ENCODE data around the gene ZBTB46. TPM values are rescaled to one million over a fixed set of nuclear protein-coding genes. Genes with fewer than 3 reads are reported as not detected.

ZBTB46 gene
- total RNA-seq, 3 donors from 2014 or later: 8.2 to 18.7 (median 10.7) TPM

DNA sequence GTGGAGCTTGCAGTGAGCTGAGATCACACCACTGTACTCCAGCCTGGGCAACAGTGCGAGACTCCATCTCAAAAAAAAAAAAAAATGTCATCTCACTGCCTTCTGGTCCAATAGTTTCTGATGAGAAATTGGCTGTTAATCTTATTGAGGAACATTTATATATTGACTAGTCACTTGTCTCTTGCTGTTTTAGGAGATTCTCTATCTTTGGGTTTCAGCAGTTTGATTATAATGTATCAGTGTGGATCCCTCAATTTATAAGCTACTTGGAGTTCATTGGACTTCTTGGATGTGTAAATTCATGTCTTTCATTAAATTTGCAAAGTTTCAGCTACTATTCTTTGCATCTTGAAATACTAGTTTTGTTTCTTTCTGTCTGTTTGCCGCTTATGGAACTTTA lies 112.1 kb downstream of the ZBTB46 start:
- Histone ChIP-seq H3K27ac (no peak overlapping the region), H3K36me3 (no peaks in the 10 kb centered on the region), H3K4me1 (no peaks in the 10 kb centered on the region), H3K9me3 (peaks cover 16 to 23% of the 10 kb centered on the region in 2 donors), H3K27me3 (no peaks in the 10 kb centered on the region), H3K4me3 (no peak overlapping the region)
- no peak for DNase-seq (ENCODE audit: low spot score in 2 of 2)
- TF ChIP-seq POLR2AphosphoS5 (IDR thresholded peaks at IDR 0.05): no peak
- TF ChIP-seq POLR2A (IDR thresholded peaks at IDR 0.05): no peak
- TF ChIP-seq, protein P1, sequence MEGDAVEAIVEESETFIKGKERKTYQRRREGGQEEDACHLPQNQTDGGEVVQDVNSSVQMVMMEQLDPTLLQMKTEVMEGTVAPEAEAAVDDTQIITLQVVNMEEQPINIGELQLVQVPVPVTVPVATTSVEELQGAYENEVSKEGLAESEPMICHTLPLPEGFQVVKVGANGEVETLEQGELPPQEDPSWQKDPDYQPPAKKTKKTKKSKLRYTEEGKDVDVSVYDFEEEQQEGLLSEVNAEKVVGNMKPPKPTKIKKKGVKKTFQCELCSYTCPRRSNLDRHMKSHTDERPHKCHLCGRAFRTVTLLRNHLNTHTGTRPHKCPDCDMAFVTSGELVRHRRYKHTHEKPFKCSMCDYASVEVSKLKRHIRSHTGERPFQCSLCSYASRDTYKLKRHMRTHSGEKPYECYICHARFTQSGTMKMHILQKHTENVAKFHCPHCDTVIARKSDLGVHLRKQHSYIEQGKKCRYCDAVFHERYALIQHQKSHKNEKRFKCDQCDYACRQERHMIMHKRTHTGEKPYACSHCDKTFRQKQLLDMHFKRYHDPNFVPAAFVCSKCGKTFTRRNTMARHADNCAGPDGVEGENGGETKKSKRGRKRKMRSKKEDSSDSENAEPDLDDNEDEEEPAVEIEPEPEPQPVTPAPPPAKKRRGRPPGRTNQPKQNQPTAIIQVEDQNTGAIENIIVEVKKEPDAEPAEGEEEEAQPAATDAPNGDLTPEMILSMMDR (IDR thresholded peaks at IDR 0.05): no peak
- intact Hi-C loops (cut with DNase I; ENCODE audit: low total_unique reads): no loop called here

DNA sequence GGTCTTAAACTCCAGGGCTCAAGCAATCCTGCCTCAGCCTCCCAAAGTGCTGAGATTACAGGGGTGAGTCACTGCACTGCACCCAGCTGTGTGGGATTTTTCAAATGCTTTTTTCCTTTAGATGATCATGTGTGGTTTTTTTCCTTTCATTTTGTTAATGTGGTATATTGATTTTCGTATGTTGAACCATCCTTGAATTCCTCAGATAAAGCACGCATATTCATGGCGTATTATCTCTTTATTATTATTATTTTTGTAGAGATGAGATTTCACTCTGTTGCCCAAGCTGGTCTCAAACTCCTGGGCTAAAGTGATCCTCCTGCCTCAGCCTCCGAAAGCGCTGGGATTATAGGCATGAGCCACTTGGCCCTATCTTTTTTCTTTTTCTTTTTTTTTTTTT lies 116.2 kb downstream of the ZBTB46 start:
- H3K27ac ChIP-seq: no peak overlapping the region
- DNase-seq (ENCODE audit: low spot score in 2 of 2): no peak
- H3K36me3 ChIP-seq: no peaks in the 10 kb centered on the region
- no peaks in the 10 kb centered on the region for H3K4me1 ChIP-seq
- TF ChIP-seq POLR2AphosphoS5 (IDR thresholded peaks at IDR 0.05): no peak
- TF ChIP-seq, protein P1 (IDR thresholded peaks at IDR 0.05): no peak
- no peak for TF ChIP-seq POLR2A (IDR thresholded peaks at IDR 0.05)
- H3K9me3 ChIP-seq: peaks cover 16 to 25% of the 10 kb centered on the region in 2 donors
- no peaks in the 10 kb centered on the region for H3K27me3 ChIP-seq
- H3K4me3 ChIP-seq: no peak overlapping the region
- intact Hi-C loops (cut with DNase I; ENCODE audit: low total_unique reads): no loop called here

DNA sequence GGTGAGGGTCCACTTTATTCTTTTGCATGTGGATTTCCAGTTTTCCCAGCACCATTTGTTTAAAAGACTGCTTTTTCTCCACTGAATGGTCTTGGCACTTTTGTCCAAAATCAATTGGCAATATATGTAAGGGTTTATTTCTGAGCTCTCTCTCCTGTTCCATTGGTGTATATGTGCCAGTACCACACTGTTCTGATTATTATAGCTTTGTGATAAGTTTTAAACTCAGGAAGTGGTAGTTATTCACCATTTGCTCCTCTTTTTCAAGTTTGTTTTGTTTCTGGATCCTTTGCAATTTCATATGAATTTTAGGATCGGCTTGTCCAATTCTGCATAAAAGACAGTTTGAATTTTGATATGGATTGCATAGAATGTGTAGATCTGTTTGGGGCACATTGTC lies 118.9 kb downstream of the ZBTB46 start:
- TF ChIP-seq, protein P1 (IDR thresholded peaks at IDR 0.05): no peak
- TF ChIP-seq POLR2AphosphoS5 (IDR thresholded peaks at IDR 0.05) (no peak), POLR2A (IDR thresholded peaks at IDR 0.05) (no peak)

DNA sequence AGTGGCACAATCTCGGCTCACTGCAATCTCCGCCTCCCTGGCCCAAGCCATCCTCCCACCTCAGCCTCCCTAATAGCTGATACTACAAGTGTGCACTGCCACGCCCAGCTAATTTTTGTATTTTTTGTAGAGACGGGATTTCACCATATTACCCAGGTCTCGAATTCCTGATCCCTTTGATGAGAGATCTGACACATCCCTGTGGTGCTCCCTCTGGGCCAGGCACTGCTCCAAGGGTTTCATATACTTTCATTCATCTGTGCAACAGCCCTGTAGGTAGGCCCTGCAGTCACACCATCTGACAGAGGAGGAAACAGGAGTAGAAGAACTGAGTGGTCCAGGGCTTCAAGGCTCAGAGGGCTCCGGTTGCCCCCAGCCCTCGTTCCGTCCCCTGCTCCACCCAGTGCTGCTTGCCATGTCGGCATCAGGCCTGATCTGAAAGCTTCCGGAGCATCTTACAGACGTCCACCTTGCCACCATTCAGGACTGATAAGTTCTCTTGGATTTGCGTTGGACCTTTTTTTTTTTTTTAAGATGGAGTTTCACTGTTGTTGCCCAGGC lies 119.9 kb downstream of the ZBTB46 start:
- intact Hi-C loops (cut with DNase I; ENCODE audit: low total_unique reads): no loop called here
- no peaks in the 10 kb centered on the region for H3K27me3 ChIP-seq
- peaks cover 10 to 13% of the 10 kb centered on the region in 2 donors for H3K9me3 ChIP-seq
- no peak overlapping the region for H3K4me3 ChIP-seq
- DNase-seq (ENCODE audit: low spot score in 2 of 2): no peak
- no peaks in the 10 kb centered on the region for H3K36me3 ChIP-seq
- H3K27ac ChIP-seq: no peak overlapping the region
- H3K4me1 ChIP-seq: peaks cover 7 to 10% of the 10 kb centered on the region in 2 donors
- TF ChIP-seq POLR2A (IDR thresholded peaks at IDR 0.05): no peak
- TF ChIP-seq, protein P1 (IDR thresholded peaks at IDR 0.05): no peak
- no peak for TF ChIP-seq POLR2AphosphoS5 (IDR thresholded peaks at IDR 0.05)

More for the DNA sequence above, 118.9 kb downstream of the ZBTB46 start:
- intact Hi-C loops (cut with DNase I; ENCODE audit: low total_unique reads): no loop called here
- H3K4me1 ChIP-seq: peaks cover 0 to 7% of the 10 kb centered on the region in 2 donors
- H3K4me3 ChIP-seq: no peak overlapping the region
- no peaks in the 10 kb centered on the region for H3K27me3 ChIP-seq
- no peaks in the 10 kb centered on the region for H3K36me3 ChIP-seq
- DNase-seq (ENCODE audit: low spot score in 2 of 2): no peak
- H3K27ac ChIP-seq: no peak overlapping the region
- peaks cover 10 to 13% of the 10 kb centered on the region in 2 donors for H3K9me3 ChIP-seq

GRCh38 chr20:63709149-63709527 lies 121.9 kb downstream of the ZBTB46 start:
- TF ChIP-seq POLR2A (IDR thresholded peaks at IDR 0.05): no peak
- TF ChIP-seq, protein P1 (IDR thresholded peaks at IDR 0.05): no peak
- TF ChIP-seq POLR2AphosphoS5 (IDR thresholded peaks at IDR 0.05): no peak
- H3K27me3 ChIP-seq: no peaks in the 10 kb centered on the region
- no peak overlapping the region for H3K27ac ChIP-seq
- intact Hi-C loops (cut with DNase I; ENCODE audit: low total_unique reads): no loop called here
- DNase-seq (ENCODE audit: low spot score in 2 of 2): no peak
- peak overlapping the region; percentile 88 to 93 (median 91) for H3K4me3 ChIP-seq
- H3K36me3 ChIP-seq: peaks cover 7% of the 10 kb centered on the region
- peaks cover 0 to 4% of the 10 kb centered on the region in 2 donors for H3K9me3 ChIP-seq
- peaks cover 7 to 13% of the 10 kb centered on the region in 2 donors for H3K4me1 ChIP-seq
